Kidney glomerular epithelial cell (primary cell): ENCODE data around the gene SCAND1.

Source experiments
- DNase-seq: peaks from one replicate; lab custom pipeline; 2025; lab: John Stamatoyannopoulos, UW

Gene SCAND1

DNA sequence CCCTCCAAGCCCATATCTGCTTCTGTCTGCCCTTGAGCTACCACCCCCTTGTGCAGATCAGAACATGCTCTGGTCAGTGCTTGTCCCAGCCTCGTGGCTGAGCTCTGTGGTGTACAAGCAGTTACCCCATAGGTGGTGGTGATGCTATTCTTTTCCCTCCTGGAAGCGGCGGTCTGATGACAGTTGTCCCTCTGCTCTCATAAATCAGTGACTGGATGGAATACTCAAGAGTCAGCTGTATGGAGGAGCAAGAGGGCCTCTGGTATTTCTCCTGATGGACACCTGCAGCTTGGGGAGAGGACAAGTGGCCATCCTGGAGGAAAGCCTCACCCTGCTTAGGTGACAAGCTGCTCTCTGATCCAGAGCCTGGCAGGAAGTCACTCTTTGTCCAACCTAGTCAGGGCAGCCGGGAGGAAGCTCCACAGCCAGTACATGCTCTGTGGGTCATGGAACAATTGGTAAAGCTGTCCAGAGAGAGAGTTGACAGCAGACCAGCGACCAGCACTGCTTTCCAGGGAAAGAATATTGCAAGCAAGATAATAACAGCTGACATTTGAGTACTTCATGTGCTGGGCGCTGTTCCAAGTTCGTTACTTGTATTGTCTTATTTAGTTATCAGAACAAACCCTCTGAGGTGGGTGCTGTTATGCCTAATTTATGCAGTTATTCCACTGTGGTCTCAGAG is 47.1 kb downstream of the SCAND1 start:
- DNase-seq = no peak

- DNase-seq = no peak
Measured at GRCh38 chr20:35904982-35905663, 49.2 kb downstream of the SCAND1 start.

DNA sequence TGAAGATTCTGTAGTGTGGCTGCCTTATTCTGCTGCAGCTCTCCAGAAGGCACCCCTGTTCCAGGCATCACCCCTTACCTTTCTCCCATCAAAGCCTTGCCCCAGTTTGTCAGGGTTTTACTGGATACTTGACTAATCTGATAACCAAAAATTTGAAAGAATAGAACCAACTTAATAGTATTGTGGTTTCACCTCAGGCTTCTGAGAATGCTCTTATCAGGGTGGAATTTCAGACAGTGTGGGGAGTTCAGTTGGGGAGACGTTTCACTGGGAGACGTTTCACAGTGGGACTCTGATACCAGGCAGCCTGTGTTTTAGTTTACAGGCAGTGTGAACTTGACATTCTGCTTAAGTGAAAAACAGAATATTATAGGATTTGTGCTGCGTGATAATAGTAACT is 50.5 kb downstream of the SCAND1 start:
- no peak for DNase-seq
